DND-41 (cell line): Measurements from ENCODE around the gene LRRTM4.

Experiments
- ATAC-seq: fragments of 200-7000 bp; cut with Tn5 transposase; 3 replicates; pipeline ENCODE4 v1.9.1; 2021; ENCODE audit warnings: low read depth; ENCODE audit not compliant: insufficient read depth
- DNase-seq: peaks from one replicate; pipeline ENCODE4 v3.0.0-alpha.2; 2020
- H2AFZ ChIP-seq: 2 replicates; pipeline ENCODE4 v1.6.0; 2012; ENCODE audit warnings: low read depth, low read length
- H3K27ac ChIP-seq: 2 replicates; pipeline ENCODE4 v1.5.1; 2012; ENCODE audit warnings: low read length, inconsistent platforms
- H3K27me3 ChIP-seq: fragments of 200-600 bp; sonication (generic); 2 replicates; pipeline ENCODE4 v1.6.0; 2012; ENCODE audit warnings: low read length, mild to moderate bottlenecking, inconsistent platforms; ENCODE audit not compliant: insufficient read depth, poor library complexity
- H3K36me3 ChIP-seq: 2 replicates; pipeline ENCODE4 v1.5.1; 2012; ENCODE audit warnings: low read length, inconsistent platforms; ENCODE audit not compliant: insufficient read depth
- H3K4me1 ChIP-seq: 2 replicates; pipeline ENCODE4 v1.5.1; 2012; ENCODE audit warnings: mild to moderate bottlenecking, low read length; ENCODE audit not compliant: insufficient read depth
- H3K4me2 ChIP-seq: 2 replicates; pipeline ENCODE4 v1.6.0; 2012; ENCODE audit warnings: mild to moderate bottlenecking, moderate library complexity, low read length, inconsistent platforms; ENCODE audit not compliant: insufficient read depth
- H3K4me3 ChIP-seq, 2 experiments: fragments of 200-600 bp in 1 of 2; shearing (Covaris generic) in 1 of 2; 2 replicates each; pipeline ENCODE4 v1.5.1; 2012 to 2016; ENCODE audit warnings: inconsistent platforms in 2 of 2, low read length in 2 of 2, mild to moderate bottlenecking in 2 of 2, low read depth in 1 of 2, moderate library complexity in 1 of 2
- H3K79me2 ChIP-seq: 2 replicates; pipeline ENCODE4 v1.6.0; 2012; ENCODE audit warnings: low read length, inconsistent platforms; ENCODE audit not compliant: insufficient read depth
- H3K9ac ChIP-seq: 2 replicates; pipeline ENCODE4 v1.6.0; 2012; ENCODE audit warnings: low read depth, mild to moderate bottlenecking, inconsistent platforms, low read length, moderate library complexity
- H3K9me3 ChIP-seq: 2 replicates; pipeline ENCODE4 v1.5.1; 2012; ENCODE audit warnings: low read length, moderate library complexity, mild to moderate bottlenecking, inconsistent platforms; ENCODE audit not compliant: insufficient read depth, severe bottlenecking
- H4K20me1 ChIP-seq: 2 replicates; pipeline ENCODE4 v1.6.0; 2012; ENCODE audit warnings: low read length; ENCODE audit not compliant: insufficient read depth
- EZH2 ChIP-seq: IDR thresholded peaks from 3 replicates; pipeline ENCODE4 v1.6.1; 2012; ENCODE audit warnings: borderline replicate concordance, low read depth, mild to moderate bottlenecking, moderate library complexity, low read length, inconsistent platforms; ENCODE audit not compliant: severe bottlenecking
- TF ChIP-seq, protein P1 (sequence below): IDR thresholded peaks from 2 replicates; pipeline ENCODE4 v1.5.1; 2012; ENCODE audit warnings: borderline replicate concordance, low read length, moderate library complexity, mild to moderate bottlenecking; ENCODE audit not compliant: poor library complexity, severe bottlenecking; ENCODE audit errors: extremely low read depth

Gene LRRTM4

GRCh38 chr2:77017355-77017745 is 504.8 kb downstream of the LRRTM4 start:
- Histone ChIP-seq H3K27ac (no peak overlapping the region), H3K4me1 (no peaks in the 10 kb centered on the region), H3K4me3 (no peak overlapping the region), H4K20me1 (no peaks in the 10 kb centered on the region), H3K27me3 (no peaks in the 10 kb centered on the region), H3K4me2 (no peak overlapping the region), H3K79me2 (no peaks in the 10 kb centered on the region), H3K9me3 (no peaks in the 10 kb centered on the region), H3K9ac (no peak overlapping the region), H2AFZ (no peak overlapping the region), H3K36me3 (no peaks in the 10 kb centered on the region)
- TF ChIP-seq, protein P1, sequence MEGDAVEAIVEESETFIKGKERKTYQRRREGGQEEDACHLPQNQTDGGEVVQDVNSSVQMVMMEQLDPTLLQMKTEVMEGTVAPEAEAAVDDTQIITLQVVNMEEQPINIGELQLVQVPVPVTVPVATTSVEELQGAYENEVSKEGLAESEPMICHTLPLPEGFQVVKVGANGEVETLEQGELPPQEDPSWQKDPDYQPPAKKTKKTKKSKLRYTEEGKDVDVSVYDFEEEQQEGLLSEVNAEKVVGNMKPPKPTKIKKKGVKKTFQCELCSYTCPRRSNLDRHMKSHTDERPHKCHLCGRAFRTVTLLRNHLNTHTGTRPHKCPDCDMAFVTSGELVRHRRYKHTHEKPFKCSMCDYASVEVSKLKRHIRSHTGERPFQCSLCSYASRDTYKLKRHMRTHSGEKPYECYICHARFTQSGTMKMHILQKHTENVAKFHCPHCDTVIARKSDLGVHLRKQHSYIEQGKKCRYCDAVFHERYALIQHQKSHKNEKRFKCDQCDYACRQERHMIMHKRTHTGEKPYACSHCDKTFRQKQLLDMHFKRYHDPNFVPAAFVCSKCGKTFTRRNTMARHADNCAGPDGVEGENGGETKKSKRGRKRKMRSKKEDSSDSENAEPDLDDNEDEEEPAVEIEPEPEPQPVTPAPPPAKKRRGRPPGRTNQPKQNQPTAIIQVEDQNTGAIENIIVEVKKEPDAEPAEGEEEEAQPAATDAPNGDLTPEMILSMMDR = no peak
- no peak for TF ChIP-seq EZH2
- DNase-seq (no peak), ATAC-seq (no peak)

DNA sequence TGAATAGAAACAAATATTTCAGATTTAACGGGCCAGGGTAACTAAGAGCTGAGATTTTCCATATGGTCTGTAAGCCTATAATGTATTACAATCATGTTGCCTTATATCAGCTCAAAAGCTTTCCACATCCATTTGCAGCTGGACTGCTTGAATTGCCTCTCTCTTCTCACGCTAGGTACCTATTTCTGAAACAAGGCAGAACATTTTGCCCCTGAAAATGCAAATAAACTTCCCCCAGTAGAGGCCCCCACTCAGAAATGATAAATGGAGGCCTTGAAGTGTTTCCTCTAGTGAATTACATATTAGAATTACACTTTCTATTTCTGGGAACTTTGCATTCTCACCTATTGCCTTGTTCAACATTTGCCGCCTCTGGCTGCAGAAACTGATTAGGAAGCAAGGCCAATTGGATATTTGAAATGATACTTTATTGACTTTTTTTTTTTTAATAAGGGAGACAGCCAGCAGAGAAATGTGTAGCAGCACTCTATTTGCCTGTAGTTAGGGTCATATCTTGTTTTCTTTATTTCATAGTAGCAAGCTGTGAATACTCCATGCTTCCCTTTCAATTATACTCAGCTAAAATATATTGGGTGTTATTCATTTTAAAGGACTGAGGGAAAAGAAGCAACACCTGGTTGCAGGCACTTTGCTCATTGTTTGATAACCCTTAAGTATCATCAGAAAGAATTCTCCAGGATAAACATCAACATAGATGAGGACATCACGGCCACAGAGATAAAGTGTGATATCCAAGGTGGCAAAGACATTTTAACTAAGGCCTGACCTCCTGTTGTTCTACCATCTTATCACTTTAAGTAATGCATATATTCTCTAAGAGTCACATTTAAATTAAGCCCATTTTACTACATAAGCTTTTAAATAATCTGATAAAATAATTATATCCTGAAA is 505.5 kb downstream of the LRRTM4 start:
- Histone ChIP-seq H3K27ac (no peak overlapping the region), H4K20me1 (no peaks in the 10 kb centered on the region), H2AFZ (no peak overlapping the region), H3K79me2 (no peaks in the 10 kb centered on the region), H3K36me3 (no peaks in the 10 kb centered on the region), H3K4me1 (no peaks in the 10 kb centered on the region), H3K9ac (no peak overlapping the region), H3K4me3 (no peak overlapping the region), H3K9me3 (no peaks in the 10 kb centered on the region), H3K4me2 (no peak overlapping the region), H3K27me3 (no peaks in the 10 kb centered on the region)
- DNase-seq (no peak), ATAC-seq (no peak)
- TF ChIP-seq EZH2 = no peak
- TF ChIP-seq, protein P1 = no peak

- Histone ChIP-seq H3K9me3 (no peaks in the 10 kb centered on the region), H4K20me1 (no peaks in the 10 kb centered on the region), H3K4me1 (no peaks in the 10 kb centered on the region), H2AFZ (no peak overlapping the region), H3K27me3 (no peaks in the 10 kb centered on the region), H3K9ac (no peak overlapping the region), H3K4me3 (no peak overlapping the region), H3K79me2 (no peaks in the 10 kb centered on the region), H3K4me2 (no peak overlapping the region), H3K36me3 (no peaks in the 10 kb centered on the region), H3K27ac (no peak overlapping the region)
- TF ChIP-seq, protein P1 = no peak
- TF ChIP-seq EZH2 = no peak
- no peak for DNase-seq
- ATAC-seq = no peak
These were observed 508.2 kb downstream of the LRRTM4 start for GRCh38 chr2:77013953-77014352.
